GM18951 (cell line): ENCODE data around the gene TOMM7.
"Not testable (repeated sequence)": the region's sequence is repeated elsewhere in the genome, so short reads cannot be mapped to it uniquely, and the experiment has no call there.

ENCODE experiments used
- POLR2A ChIP-seq: IDR thresholded peaks from 4 replicates; pipeline ENCODE4 v1.6.1; 2011; ENCODE audit warnings: mild to moderate bottlenecking; ENCODE audit not compliant: insufficient read length, insufficient read depth; ENCODE audit errors: extremely low read depth
- in situ Hi-C: fragments of 300-500 bp; cut with MboI; formaldehyde crosslinking; loops from one replicate; pipeline ENCODE4 v1.12.0; 2022; ENCODE audit warnings: low sequenced_read_pairs, mixed read lengths, inconsistent platforms; ENCODE audit not compliant: unreplicated experiment

TOMM7 gene

GRCh38 chr7:22860337-22860736, 37.7 kb upstream of the TOMM7 start:
- in situ Hi-C loops: no loop called here
- no peak for TF ChIP-seq POLR2A

DNA sequence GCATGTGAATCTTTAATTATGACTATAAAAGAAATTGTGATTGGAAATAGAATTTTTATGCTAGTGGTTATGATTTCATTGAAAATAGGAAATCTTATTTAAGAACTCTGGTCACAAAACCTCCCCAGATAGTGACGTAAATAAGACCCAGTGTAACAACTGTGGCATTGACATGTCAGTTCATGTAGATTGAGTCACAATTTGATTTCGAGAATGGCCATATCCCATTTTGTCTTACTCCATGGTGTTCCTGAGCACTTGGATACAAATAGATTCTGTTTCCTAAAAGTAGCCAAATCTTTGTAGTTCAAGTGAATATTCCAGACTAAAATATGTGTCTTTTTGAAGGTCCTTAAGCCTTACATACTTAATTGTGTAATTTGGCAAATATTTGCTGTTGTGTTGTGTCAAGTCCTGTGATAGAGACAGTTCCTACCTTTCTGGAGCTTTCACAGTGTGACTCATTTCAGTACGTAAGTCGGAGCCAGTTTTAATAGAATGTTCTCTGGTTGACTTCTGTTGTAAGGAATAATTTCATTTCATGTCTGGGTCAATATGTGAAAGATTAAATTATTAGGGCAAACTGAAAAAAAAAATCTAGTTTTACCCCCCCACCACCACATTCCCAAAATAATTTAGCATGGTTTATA, 37.1 kb upstream of the TOMM7 start:
- in situ Hi-C loops: no loop called here
- TF ChIP-seq POLR2A: no peak

DNA sequence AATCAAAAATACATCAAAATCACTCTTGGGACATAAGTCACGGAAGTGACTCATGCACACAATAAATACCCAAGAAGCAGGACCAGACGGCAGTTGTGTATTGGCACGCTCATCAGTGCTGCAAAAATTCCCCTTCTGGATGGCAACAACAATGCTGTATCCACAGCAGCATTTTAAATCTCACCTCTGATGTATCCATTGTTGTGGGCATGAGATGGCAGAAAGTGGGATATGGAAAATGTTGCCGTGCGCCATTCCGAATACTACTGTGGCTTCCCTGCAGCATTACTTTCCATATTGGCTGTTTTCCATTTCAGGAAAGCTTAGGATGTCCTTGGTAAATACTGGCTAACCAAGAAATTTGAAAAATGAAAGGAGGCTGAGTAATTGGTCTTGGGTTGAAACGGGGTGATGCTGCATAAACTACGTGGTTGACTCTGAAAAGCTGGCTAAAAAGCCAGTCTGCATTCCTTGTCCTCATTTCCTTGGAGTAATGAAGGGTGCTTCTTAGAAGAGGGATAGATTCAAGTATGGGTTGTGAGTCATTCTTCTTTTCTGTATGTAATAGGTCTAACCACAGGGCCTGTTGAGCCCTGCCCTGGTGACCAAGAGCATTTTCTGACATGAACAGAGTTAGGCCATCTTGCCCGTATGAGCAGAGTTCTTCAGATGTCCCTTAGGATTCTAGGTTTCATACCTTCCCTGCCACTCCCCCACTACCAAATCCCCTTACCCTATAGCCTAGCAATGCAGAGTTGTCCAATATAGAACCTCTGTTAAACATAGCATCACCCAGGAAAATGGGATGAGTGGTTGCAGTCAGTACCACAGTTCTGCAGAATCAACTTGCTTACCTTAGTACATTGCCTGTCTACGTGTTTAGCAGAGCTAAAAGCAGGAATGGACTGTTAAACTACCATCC, 36.3 kb upstream of the TOMM7 start:
- in situ Hi-C loops: no loop called here

GRCh38 chr7:22858274-22858639, 35.6 kb upstream of the TOMM7 start:
- TF ChIP-seq POLR2A: no peak
- in situ Hi-C loops: no loop called here

More for the DNA sequence above, 36.3 kb upstream of the TOMM7 start:
- TF ChIP-seq POLR2A: no peak

- TF ChIP-seq POLR2A: no peak
- in situ Hi-C loops: no loop called here
These were observed 33.8 kb upstream of the TOMM7 start for GRCh38 chr7:22856416-22856815.

- in situ Hi-C loops: no loop called here
- no peak for TF ChIP-seq POLR2A
These were observed 32.4 kb upstream of the TOMM7 start for GRCh38 chr7:22855049-22855392.

DNA sequence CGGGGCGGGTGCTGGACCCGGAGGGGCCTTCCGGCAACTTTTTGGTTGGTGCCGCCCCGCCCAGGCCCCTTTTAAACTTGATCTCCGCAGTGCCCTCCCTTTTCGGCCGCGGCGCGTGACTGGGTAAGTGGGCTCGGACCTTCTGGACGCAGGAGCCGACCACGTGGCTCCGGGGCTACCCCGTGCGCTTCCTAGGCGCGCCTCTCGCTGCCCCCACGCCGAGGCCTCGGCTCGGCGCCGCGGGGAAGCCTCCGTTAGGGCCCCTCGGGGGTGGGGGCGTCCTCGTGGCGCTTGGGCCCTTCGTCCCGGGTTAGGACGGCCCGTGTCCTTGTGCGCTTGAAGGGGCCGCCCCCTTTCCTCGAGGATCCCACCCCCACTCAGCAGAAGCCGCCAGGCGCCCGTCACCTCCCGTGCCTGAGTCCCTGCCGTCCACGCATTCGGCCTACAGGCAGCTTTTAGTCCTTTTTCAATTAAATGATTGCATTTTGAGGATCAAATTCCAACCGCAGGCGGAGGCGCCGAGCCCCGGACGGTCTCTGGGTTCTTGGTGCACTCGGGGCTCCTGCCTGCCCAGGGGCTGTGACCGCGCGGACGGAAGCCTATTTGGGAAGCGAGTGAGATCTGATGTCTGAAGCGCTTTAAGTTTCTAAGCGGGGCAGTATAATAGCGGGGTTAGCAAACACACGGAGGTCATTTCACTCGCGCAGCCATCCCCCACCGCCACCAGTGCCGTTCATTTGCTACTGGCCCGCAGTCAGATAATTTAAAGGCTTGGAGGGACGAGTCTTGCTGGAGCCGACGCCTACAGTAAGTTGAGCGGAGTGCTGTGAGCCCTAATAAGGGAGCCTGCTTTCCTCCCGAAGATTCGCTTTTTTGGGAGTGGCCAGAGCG, 31.8 kb upstream of the TOMM7 start:
- TF ChIP-seq POLR2A: peak; percentile 97
- in situ Hi-C loops: no loop called here

- in situ Hi-C loops: no loop called here
These were observed 31.1 kb upstream of the TOMM7 start for GRCh38 chr7:22853674-22854157.

DNA sequence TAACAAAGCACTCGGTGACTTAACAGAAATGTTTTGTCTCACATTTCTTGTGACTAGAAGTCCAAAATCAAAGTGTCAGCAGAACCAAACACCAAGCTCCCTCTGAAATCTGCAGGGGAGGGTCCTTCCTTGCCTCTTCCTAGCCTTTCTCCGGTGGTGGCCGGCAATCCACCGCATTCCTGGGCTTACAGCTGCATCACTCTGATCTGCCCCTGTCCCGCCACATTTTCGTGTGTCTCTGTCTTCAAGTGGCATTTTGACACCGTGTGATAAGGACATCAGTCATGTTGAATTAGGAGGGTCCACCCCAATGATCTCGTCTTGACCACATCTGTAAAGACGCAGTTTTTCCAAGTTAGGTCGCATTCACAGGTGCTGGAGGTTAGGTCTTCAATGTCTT, 30.5 kb upstream of the TOMM7 start:
- TF ChIP-seq POLR2A: no peak
- in situ Hi-C loops: no loop called here

More at GRCh38 chr7:22853674-22854157, 31.1 kb upstream of the TOMM7 start:
- TF ChIP-seq POLR2A: no peak

GRCh38 chr7:22851145-22851544, 28.5 kb upstream of the TOMM7 start:
- in situ Hi-C loops: no loop called here
- TF ChIP-seq POLR2A: no peak

GRCh38 chr7:22850394-22850793, 27.7 kb upstream of the TOMM7 start:
- in situ Hi-C loops: not testable (repeated sequence)

DNA sequence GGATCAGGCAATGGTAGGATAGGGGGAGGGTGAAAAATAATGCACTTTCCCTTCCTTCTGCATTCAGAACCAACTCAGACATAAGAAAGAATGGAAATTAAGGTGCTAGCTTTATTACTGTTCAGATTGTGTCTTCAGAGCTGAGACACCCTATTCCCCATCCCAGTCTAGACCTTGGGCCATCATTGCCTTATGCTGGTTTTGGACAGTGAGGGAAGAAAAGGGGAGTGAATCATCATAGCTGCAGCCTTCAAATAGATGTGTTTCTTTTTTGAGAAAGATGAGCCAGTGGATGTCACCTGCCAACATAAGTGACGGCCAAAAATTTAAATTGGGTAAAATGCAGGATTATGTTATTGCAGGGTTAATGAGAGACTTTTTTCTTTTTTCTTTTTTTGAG, 27.0 kb upstream of the TOMM7 start:
- in situ Hi-C loops: loop anchor here (5.0 kb wide), 1 partner anchor 208 kb away; no protein-coding TSS in a partner anchor

GRCh38 chr7:22849172-22849571, 26.5 kb upstream of the TOMM7 start:
- no peak for TF ChIP-seq POLR2A
- in situ Hi-C loops: loop anchor here (5.0 kb wide), 1 partner anchor 208 kb away; no protein-coding TSS in a partner anchor

More for the DNA sequence above, 27.0 kb upstream of the TOMM7 start:
- TF ChIP-seq POLR2A: no peak
